Forelimb muscle (tissue), 1 donor: ENCODE data around the gene KRTAP12-3. TPM values are rescaled to one million over a fixed set of nuclear protein-coding genes. Genes with fewer than 3 reads are reported as not detected.
"Not testable (repeated sequence)": the region's sequence is repeated elsewhere in the genome, so short reads cannot be mapped to it uniquely, and the experiment has no call there.

Experiments
- DNase-seq: peaks from one replicate; pipeline ENCODE4 v3.0.0-alpha.2; 2013; ENCODE audit warnings: low read depth
- polyA plus RNA-seq: library from polyadenylated mRNA; unstranded; fragments of 120-200 nt; gene quantifications from one replicate; pipeline ENCODE4 v1.2.1, GENCODE V29; 2013; ENCODE audit not compliant: insufficient read length

The KRTAP12-3 gene
- polyA plus RNA-seq, 1 donor = not detected

- DNase-seq = not testable (repeated sequence)
Measured at GRCh38 chr21:44627181-44627822, 30.4 kb upstream of the KRTAP12-3 start.

GRCh38 chr21:44627831-44628233, 29.9 kb upstream of the KRTAP12-3 start:
- not testable (repeated sequence) for DNase-seq

GRCh38 chr21:44628707-44629391, 28.9 kb upstream of the KRTAP12-3 start:
- no peak for DNase-seq

- no peak for DNase-seq
Measured at GRCh38 chr21:44630440-44630839, 27.3 kb upstream of the KRTAP12-3 start.

GRCh38 chr21:44632067-44632466, 25.7 kb upstream of the KRTAP12-3 start:
- no peak for DNase-seq

- no peak for DNase-seq
Measured at GRCh38 chr21:44636209-44637017, 21.3 kb upstream of the KRTAP12-3 start.

GRCh38 chr21:44637018-44637850, 20.5 kb upstream of the KRTAP12-3 start, which contains the start of gene KRTAP10-10:
Gene KRTAP10-10 (plus strand): TSS chr21:44637356. CDS start chr21:44637418, 62 bp downstream.
- no peak for DNase-seq

GRCh38 chr21:44637851-44638348, 19.8 kb upstream of the KRTAP12-3 start:
- not testable (repeated sequence) for DNase-seq

GRCh38 chr21:44638506-44639330, 19.0 kb upstream of the KRTAP12-3 start:
- not testable (repeated sequence) for DNase-seq

- DNase-seq = no peak
Measured at GRCh38 chr21:44639331-44639655, 18.4 kb upstream of the KRTAP12-3 start.

GRCh38 chr21:44640761-44641160, 17.0 kb upstream of the KRTAP12-3 start:
- no peak for DNase-seq

- DNase-seq = no peak
Measured at GRCh38 chr21:44643741-44644310, 13.9 kb upstream of the KRTAP12-3 start.

- no peak for DNase-seq
Measured at GRCh38 chr21:44644878-44645277, 12.9 kb upstream of the KRTAP12-3 start.

GRCh38 chr21:44646366-44647221, 11.1 kb upstream of the KRTAP12-3 start, which contains the start of gene KRTAP10-11:
Gene KRTAP10-11 (plus strand): TSS chr21:44646414. CDS start chr21:44646459, 45 bp downstream.
- DNase-seq = not testable (repeated sequence)

- DNase-seq = no peak
Measured at GRCh38 chr21:44647222-44647552, 10.5 kb upstream of the KRTAP12-3 start.

GRCh38 chr21:44648557-44649311, 9.0 kb upstream of the KRTAP12-3 start:
- no peak for DNase-seq

GRCh38 chr21:44649521-44650100, 8.1 kb upstream of the KRTAP12-3 start:
- DNase-seq = no peak
